Progenitor cell of endocrine pancreas (in vitro differentiated cells): ENCODE data around the gene COL4A1. TPM values are rescaled to one million over a fixed set of nuclear protein-coding genes. Genes with fewer than 3 reads are reported as not detected.

Source experiments
- DNase-seq: peaks from one replicate; pipeline ENCODE4 v3.0.0; 2021; ENCODE audit warnings: low spot score; ENCODE audit not compliant: unreplicated experiment
- H3K27ac Mint-ChIP-seq: 2 replicates; pipeline ENCODE4 v1.8.0; 2021; ENCODE audit warnings: mild to moderate bottlenecking, moderate library complexity, mixed read lengths
- H3K27me3 Mint-ChIP-seq: 2 replicates; pipeline ENCODE4 v1.8.0; 2021; ENCODE audit warnings: mixed read lengths
- H3K36me3 Mint-ChIP-seq: 2 replicates; pipeline ENCODE4 v1.8.0; 2022; ENCODE audit warnings: mixed read lengths; ENCODE audit not compliant: insufficient read depth
- H3K4me1 Mint-ChIP-seq: 2 replicates; pipeline ENCODE4 v1.8.0; 2021; ENCODE audit warnings: low read depth, mixed read lengths
- H3K4me3 Mint-ChIP-seq: 2 replicates; pipeline ENCODE4 v1.8.0; 2021; ENCODE audit warnings: low read depth, mild to moderate bottlenecking, moderate library complexity, mixed read lengths
- H3K9me3 Mint-ChIP-seq: 2 replicates; pipeline ENCODE4 v1.8.0; 2021; ENCODE audit warnings: low read depth, mixed read lengths
- CTCF ChIP-seq: fragments of 200-600 bp; sonication (generic); IDR thresholded peaks from one replicate; pipeline ENCODE4 v1.5.0; 2021; ENCODE audit warnings: antibody characterized with exemption, mild to moderate bottlenecking; ENCODE audit not compliant: unreplicated experiment
- total RNA-seq: library from RNA; stranded (reverse); gene quantifications from 2 replicates; pipeline ENCODE4 v1.2.1, GENCODE V29; 2021

The COL4A1 gene
- total RNA-seq, 1 donor from 2014 or later, result 81.3 TPM

- H3K27ac Mint-ChIP-seq, result no peak overlapping the region
- no peaks in the 10 kb centered on the region for H3K9me3 Mint-ChIP-seq
- no peak for DNase-seq
- no peaks in the 10 kb centered on the region for H3K36me3 Mint-ChIP-seq
- H3K27me3 Mint-ChIP-seq, result no peaks in the 10 kb centered on the region
- TF ChIP-seq CTCF, result no peak
- H3K4me3 Mint-ChIP-seq, result no peak overlapping the region
- no peaks in the 10 kb centered on the region for H3K4me1 Mint-ChIP-seq
Observed at GRCh38 chr13:110257408-110257807, 49.5 kb downstream of the COL4A1 start.

- H3K27ac Mint-ChIP-seq, result no peak overlapping the region
- H3K4me3 Mint-ChIP-seq, result no peak overlapping the region
- DNase-seq, result no peak
- no peak for TF ChIP-seq CTCF
- no peaks in the 10 kb centered on the region for H3K4me1 Mint-ChIP-seq
- H3K36me3 Mint-ChIP-seq, result no peaks in the 10 kb centered on the region
- H3K27me3 Mint-ChIP-seq, result no peaks in the 10 kb centered on the region
- H3K9me3 Mint-ChIP-seq, result no peaks in the 10 kb centered on the region
Observed at GRCh38 chr13:110256126-110256905, 50.6 kb downstream of the COL4A1 start.

- no peak for TF ChIP-seq CTCF
- Mint-ChIP-seq H3K27ac (no peak overlapping the region), H3K27me3 (no peaks in the 10 kb centered on the region), H3K4me1 (no peaks in the 10 kb centered on the region), H3K9me3 (no peaks in the 10 kb centered on the region), H3K4me3 (no peak overlapping the region), H3K36me3 (no peaks in the 10 kb centered on the region)
- DNase-seq, result no peak
Observed at GRCh38 chr13:110254751-110255553, 52.0 kb downstream of the COL4A1 start.

GRCh38 chr13:110254151-110254679 is 52.7 kb downstream of the COL4A1 start:
- Mint-ChIP-seq H3K4me3 (no peak overlapping the region), H3K27ac (no peak overlapping the region), H3K36me3 (no peaks in the 10 kb centered on the region), H3K9me3 (no peaks in the 10 kb centered on the region), H3K4me1 (no peaks in the 10 kb centered on the region), H3K27me3 (no peaks in the 10 kb centered on the region)
- TF ChIP-seq CTCF, result no peak
- no peak for DNase-seq

GRCh38 chr13:110251193-110251819 is 55.7 kb downstream of the COL4A1 start:
- no peak for TF ChIP-seq CTCF
- no peaks in the 10 kb centered on the region for H3K4me1 Mint-ChIP-seq

More at GRCh38 chr13:110251193-110251819, 55.7 kb downstream of the COL4A1 start:
- no peak for DNase-seq
- H3K36me3 Mint-ChIP-seq, result no peaks in the 10 kb centered on the region
- H3K27me3 Mint-ChIP-seq, result no peaks in the 10 kb centered on the region
- no peaks in the 10 kb centered on the region for H3K9me3 Mint-ChIP-seq
- H3K4me3 Mint-ChIP-seq, result no peak overlapping the region
- no peak overlapping the region for H3K27ac Mint-ChIP-seq
